Osteoblast (primary cell): ENCODE measurements around the gene LHFPL3. TPM values are rescaled to one million over a fixed set of nuclear protein-coding genes. Genes with fewer than 3 reads are reported as not detected.

Experiments
- DNase-seq: peaks from one replicate; pipeline ENCODE4 v3.0.0; 2011; ENCODE audit warnings: low spot score, mixed read lengths; ENCODE audit not compliant: insufficient read length; ENCODE audit errors: missing footprints
- H2AFZ ChIP-seq: 2 replicates; pipeline ENCODE4 v1.6.0; 2011; ENCODE audit warnings: mild to moderate bottlenecking, low read length
- H3K27ac ChIP-seq: 2 replicates; pipeline ENCODE4 v1.5.1; 2011; ENCODE audit warnings: mild to moderate bottlenecking, low read depth, low read length, moderate library complexity
- H3K27me3 ChIP-seq: 2 replicates; pipeline ENCODE4 v1.6.0; 2012; ENCODE audit warnings: mild to moderate bottlenecking, control low read depth, inconsistent platforms, low read length, moderate library complexity; ENCODE audit not compliant: insufficient read depth
- H3K36me3 ChIP-seq: 2 replicates; pipeline ENCODE4 v1.5.1; 2011; ENCODE audit warnings: mild to moderate bottlenecking, low read length, control low read depth, moderate library complexity; ENCODE audit not compliant: insufficient read depth
- H3K4me1 ChIP-seq: 2 replicates; pipeline ENCODE4 v1.5.1; 2011; ENCODE audit warnings: mild to moderate bottlenecking, low read length, control low read depth, moderate library complexity; ENCODE audit not compliant: insufficient read depth
- H3K4me2 ChIP-seq: 2 replicates; pipeline ENCODE4 v1.6.0; 2011; ENCODE audit warnings: mild to moderate bottlenecking, low read length; ENCODE audit not compliant: insufficient read depth
- H3K4me3 ChIP-seq: fragments of 200-600 bp; sonication (generic); 3 replicates; pipeline ENCODE4 v1.5.1; 2012; ENCODE audit warnings: mild to moderate bottlenecking, low read length, inconsistent platforms; ENCODE audit not compliant: insufficient read depth
- H3K79me2 ChIP-seq: 2 replicates; pipeline ENCODE4 v1.6.0; 2012; ENCODE audit warnings: mild to moderate bottlenecking, low read length, control low read depth, inconsistent platforms; ENCODE audit not compliant: insufficient read depth
- H3K9me3 ChIP-seq: 2 replicates; pipeline ENCODE4 v1.5.1; 2011; ENCODE audit warnings: low read depth, low read length, control low read depth
- H4K20me1 ChIP-seq: 2 replicates; pipeline ENCODE4 v1.6.0; 2012; ENCODE audit warnings: mild to moderate bottlenecking, low read length, control low read depth; ENCODE audit not compliant: insufficient read depth
- total RNA-seq: library from RNA; depleted of rRNA; stranded (reverse); fragments of >200 nt; gene quantifications from 2 replicates; pipeline ENCODE4 v1.2.3, GENCODE V29; 2012
- TF ChIP-seq, protein P1 (sequence below): IDR thresholded peaks from 2 replicates; pipeline ENCODE4 v1.5.1; 2011; ENCODE audit warnings: mild to moderate bottlenecking, low read depth, low read length, moderate library complexity; ENCODE audit errors: extremely low read depth

LHFPL3 gene
- total RNA-seq, 1 donor: not detected

DNA sequence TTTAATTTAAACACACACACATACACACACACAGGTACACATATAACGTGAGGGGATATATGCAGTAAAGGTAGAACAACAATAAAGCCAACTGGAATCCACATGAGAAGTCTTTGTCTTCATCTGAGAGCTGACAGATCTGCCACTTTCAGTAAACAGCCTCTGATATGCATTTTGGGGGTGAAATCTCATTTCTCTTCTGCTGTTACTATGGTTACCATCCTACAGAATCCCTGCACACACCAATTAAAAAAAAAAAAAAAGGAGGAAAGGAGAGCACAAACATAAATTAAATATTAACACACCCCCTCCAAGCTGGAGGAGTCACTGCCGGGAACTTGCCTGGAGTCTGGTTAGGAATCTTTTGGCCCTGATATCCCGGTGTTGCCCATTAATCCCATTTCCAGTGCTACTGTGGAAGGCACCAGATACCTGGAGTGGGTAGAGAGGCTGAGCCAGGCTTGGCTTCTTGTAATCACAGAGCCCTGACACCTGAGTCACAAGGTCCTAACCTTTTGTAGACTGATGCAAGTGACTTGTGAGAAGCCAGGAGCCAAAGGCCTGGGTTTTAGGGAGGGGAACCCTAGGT lies 169.1 kb downstream of the LHFPL3 start:
- H3K4me2 ChIP-seq: no peak overlapping the region
- H2AFZ ChIP-seq: no peak overlapping the region
- no peak overlapping the region for H3K27ac ChIP-seq
- no peaks in the 10 kb centered on the region for H3K79me2 ChIP-seq
- no peaks in the 10 kb centered on the region for H3K9me3 ChIP-seq
- TF ChIP-seq, protein P1, sequence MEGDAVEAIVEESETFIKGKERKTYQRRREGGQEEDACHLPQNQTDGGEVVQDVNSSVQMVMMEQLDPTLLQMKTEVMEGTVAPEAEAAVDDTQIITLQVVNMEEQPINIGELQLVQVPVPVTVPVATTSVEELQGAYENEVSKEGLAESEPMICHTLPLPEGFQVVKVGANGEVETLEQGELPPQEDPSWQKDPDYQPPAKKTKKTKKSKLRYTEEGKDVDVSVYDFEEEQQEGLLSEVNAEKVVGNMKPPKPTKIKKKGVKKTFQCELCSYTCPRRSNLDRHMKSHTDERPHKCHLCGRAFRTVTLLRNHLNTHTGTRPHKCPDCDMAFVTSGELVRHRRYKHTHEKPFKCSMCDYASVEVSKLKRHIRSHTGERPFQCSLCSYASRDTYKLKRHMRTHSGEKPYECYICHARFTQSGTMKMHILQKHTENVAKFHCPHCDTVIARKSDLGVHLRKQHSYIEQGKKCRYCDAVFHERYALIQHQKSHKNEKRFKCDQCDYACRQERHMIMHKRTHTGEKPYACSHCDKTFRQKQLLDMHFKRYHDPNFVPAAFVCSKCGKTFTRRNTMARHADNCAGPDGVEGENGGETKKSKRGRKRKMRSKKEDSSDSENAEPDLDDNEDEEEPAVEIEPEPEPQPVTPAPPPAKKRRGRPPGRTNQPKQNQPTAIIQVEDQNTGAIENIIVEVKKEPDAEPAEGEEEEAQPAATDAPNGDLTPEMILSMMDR: no peak
- H3K4me3 ChIP-seq: no peak overlapping the region
- H3K4me1 ChIP-seq: no peaks in the 10 kb centered on the region
- DNase-seq: no peak
- no peaks in the 10 kb centered on the region for H3K36me3 ChIP-seq
- no peaks in the 10 kb centered on the region for H3K27me3 ChIP-seq
- H4K20me1 ChIP-seq: no peaks in the 10 kb centered on the region

- TF ChIP-seq, protein P1: no peak
- no peak overlapping the region for H3K27ac ChIP-seq
- H2AFZ ChIP-seq: no peak overlapping the region
- no peaks in the 10 kb centered on the region for H3K79me2 ChIP-seq
- H4K20me1 ChIP-seq: no peaks in the 10 kb centered on the region
- no peak overlapping the region for H3K4me2 ChIP-seq
- DNase-seq: no peak
- H3K36me3 ChIP-seq: no peaks in the 10 kb centered on the region
- no peaks in the 10 kb centered on the region for H3K9me3 ChIP-seq
- no peaks in the 10 kb centered on the region for H3K27me3 ChIP-seq
- H3K4me1 ChIP-seq: no peaks in the 10 kb centered on the region
- H3K4me3 ChIP-seq: no peak overlapping the region
Measured at GRCh38 chr7:104499975-104500374, 171.6 kb downstream of the LHFPL3 start.

GRCh38 chr7:104509874-104510273 lies 181.5 kb downstream of the LHFPL3 start:
- H3K4me1 ChIP-seq: no peaks in the 10 kb centered on the region
- no peaks in the 10 kb centered on the region for H3K79me2 ChIP-seq
- no peak for DNase-seq
- no peaks in the 10 kb centered on the region for H3K9me3 ChIP-seq
- no peaks in the 10 kb centered on the region for H3K27me3 ChIP-seq
- TF ChIP-seq, protein P1: no peak
- H3K4me2 ChIP-seq: no peak overlapping the region
- H4K20me1 ChIP-seq: no peaks in the 10 kb centered on the region
- no peak overlapping the region for H2AFZ ChIP-seq
- no peak overlapping the region for H3K27ac ChIP-seq
- H3K36me3 ChIP-seq: no peaks in the 10 kb centered on the region
- no peak overlapping the region for H3K4me3 ChIP-seq

DNA sequence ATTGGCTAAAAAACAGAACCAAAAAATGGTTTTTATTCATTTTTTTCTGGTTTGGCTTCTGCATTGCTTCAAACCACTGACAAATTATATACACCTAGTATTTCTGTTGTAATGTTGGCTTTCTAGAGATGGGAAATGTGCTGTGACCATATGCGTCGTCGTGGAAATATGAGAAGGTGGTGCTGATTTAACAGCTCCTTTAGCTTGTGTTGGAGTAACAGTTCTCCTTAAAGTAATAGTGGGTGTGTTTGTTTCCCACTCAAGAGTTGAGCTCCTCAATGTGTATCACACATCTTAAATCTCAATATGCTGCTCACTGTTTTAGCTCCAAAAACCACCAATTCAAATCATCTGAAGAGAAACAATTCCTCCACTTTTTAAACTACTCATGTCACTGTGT lies 196.4 kb downstream of the LHFPL3 start:
- H3K36me3 ChIP-seq: no peaks in the 10 kb centered on the region
- no peak overlapping the region for H3K27ac ChIP-seq
- no peak overlapping the region for H3K4me2 ChIP-seq
- no peak for DNase-seq
- H4K20me1 ChIP-seq: no peaks in the 10 kb centered on the region
- H3K4me3 ChIP-seq: no peak overlapping the region
- H3K4me1 ChIP-seq: no peaks in the 10 kb centered on the region
- TF ChIP-seq, protein P1: no peak
- no peaks in the 10 kb centered on the region for H3K27me3 ChIP-seq
- peaks cover 2% of the 10 kb centered on the region for H3K9me3 ChIP-seq
- no peak overlapping the region for H2AFZ ChIP-seq
- no peaks in the 10 kb centered on the region for H3K79me2 ChIP-seq
